Keratinocyte (primary cell): ENCODE measurements around the gene AOX1. TPM values are rescaled to one million over a fixed set of nuclear protein-coding genes. Genes with fewer than 3 reads are reported as not detected.

ENCODE experiments used
- DNase-seq: peaks from one replicate; pipeline ENCODE4 v3.0.0-alpha.2; 2011; ENCODE audit warnings: low read depth, missing footprints, low spot score
- FAIRE-seq: peaks from 2 replicates; lab custom pipeline; 2011; peaks lifted over from hg19 to GRCh38; lab: Jason Lieb, UNC
- H2AFZ ChIP-seq: 2 replicates; pipeline ENCODE4 v1.6.0; 2012; ENCODE audit warnings: low read length, control low read depth, inconsistent platforms; ENCODE audit not compliant: control insufficient read depth
- H3K27ac ChIP-seq: 2 replicates; pipeline ENCODE4 v1.5.1; 2011; ENCODE audit warnings: low read length; ENCODE audit not compliant: control insufficient read depth, insufficient read depth
- H3K27me3 ChIP-seq: 3 replicates; pipeline ENCODE4 v1.6.0; 2011; ENCODE audit warnings: low read length; ENCODE audit not compliant: control insufficient read depth, insufficient read depth; ENCODE audit errors: extremely low read depth
- H3K36me3 ChIP-seq, 2 experiments: 2 replicates in 1 of 2; 3 replicates in 1 of 2; pipeline ENCODE4 v1.5.1; 2011; ENCODE audit warnings: low read length in 2 of 2, mild to moderate bottlenecking in 1 of 2; ENCODE audit not compliant: control insufficient read depth in 2 of 2, insufficient read depth in 2 of 2; ENCODE audit errors: extremely low read depth in 1 of 2
- H3K4me1 ChIP-seq: 3 replicates; pipeline ENCODE4 v1.5.1; 2011; ENCODE audit warnings: low read length; ENCODE audit not compliant: control insufficient read depth, insufficient read depth; ENCODE audit errors: extremely low read depth
- H3K4me2 ChIP-seq: 3 replicates; pipeline ENCODE4 v1.6.0; 2011; ENCODE audit warnings: low read depth, low read length; ENCODE audit not compliant: control insufficient read depth, insufficient read depth; ENCODE audit errors: extremely low read depth
- H3K4me3 ChIP-seq, 3 experiments: fragments of 200-600 bp in 1 of 3; sonication (generic) in 1 of 3; 2 replicates in 2 of 3; 3 replicates in 1 of 3; pipeline ENCODE4 v1.5.1; 2011 to 2016; ENCODE audit warnings: low read length in 3 of 3, mild to moderate bottlenecking in 3 of 3, control low read depth in 2 of 3, inconsistent platforms in 1 of 3, low read depth in 1 of 3, mixed read lengths in 1 of 3, mixed run types in 1 of 3, moderate library complexity in 1 of 3; ENCODE audit not compliant: control insufficient read depth in 2 of 3, insufficient read depth in 2 of 3; ENCODE audit errors: extremely low read depth in 1 of 3
- H3K79me2 ChIP-seq: 2 replicates; pipeline ENCODE4 v1.6.0; 2012; ENCODE audit warnings: low read length; ENCODE audit not compliant: control insufficient read depth, insufficient read depth
- H3K9ac ChIP-seq: 3 replicates; pipeline ENCODE4 v1.6.0; 2011; ENCODE audit warnings: low read length; ENCODE audit not compliant: control insufficient read depth, insufficient read depth; ENCODE audit errors: extremely low read depth
- H3K9me1 ChIP-seq: 3 replicates; pipeline ENCODE4 v1.6.0; 2011; ENCODE audit warnings: low read length; ENCODE audit not compliant: control insufficient read depth, insufficient read depth; ENCODE audit errors: extremely low read depth
- H3K9me3 ChIP-seq: 2 replicates; pipeline ENCODE4 v1.5.1; 2012; ENCODE audit warnings: low read depth, low read length; ENCODE audit not compliant: control insufficient read depth
- H4K20me1 ChIP-seq: 3 replicates; pipeline ENCODE4 v1.6.0; 2011; ENCODE audit warnings: low read length; ENCODE audit not compliant: control insufficient read depth, insufficient read depth; ENCODE audit errors: extremely low read depth
- CTCF ChIP-seq, 3 experiments: IDR thresholded peaks in 1 of 3; conservative IDR thresholded peaks in 1 of 3; optimal IDR thresholded peaks in 1 of 3; 2 replicates in 2 of 3; 3 replicates in 1 of 3; pipeline versions ENCODE3 to v1.5.1; 2011; ENCODE audit warnings: low read length in 3 of 3, mild to moderate bottlenecking in 3 of 3, moderate library complexity in 2 of 3, control low read depth in 1 of 3, inconsistent platforms in 1 of 3; ENCODE audit not compliant: insufficient read depth in 2 of 3; ENCODE audit errors: extremely low read depth in 1 of 3
- EZH2 ChIP-seq: IDR thresholded peaks from one replicate; pipeline ENCODE4 v1.6.1; 2012; ENCODE audit warnings: inconsistent platforms, mild to moderate bottlenecking, low read length, moderate library complexity
- dilution Hi-C: fragments of 300-500 bp; cut with MboI; formaldehyde crosslinking; loops from one replicate; pipeline ENCODE4 v1.7.0; 2020; ENCODE audit warnings: low sequenced_read_pairs; ENCODE audit not compliant: extremely low pct_ligation_motif_present
- polyA plus RNA-seq, 5 experiments: library from polyadenylated mRNA; depleted of rRNA in 3 of 5; stranded (reverse) in 3 of 5; stranded (forward) in 1 of 5; unstranded in 1 of 5; fragments of >200 nt; gene quantifications; 1 replicate in 1 of 5; 2 replicates in 3 of 5; 3 replicates in 1 of 5; pipeline versions ENCODE4 v1.2.1 to v1.2.3, GENCODE V29; 2011 to 2012; ENCODE audit warnings: missing spikeins in 2 of 5, low read depth in 1 of 5, low replicate concordance in 1 of 5

Gene AOX1
- polyA plus RNA-seq, 1 donor (not counting 4 experiments of a cell fraction or from before 2014, with no cell fraction given), result 12.2 TPM

GRCh38 chr2:200613692-200614091, 27.9 kb downstream of the AOX1 start:
- Histone ChIP-seq H3K9me1 (no peaks in the 10 kb centered on the region), H3K27ac (no peak overlapping the region), H3K79me2 (no peaks in the 10 kb centered on the region), H3K27me3 (no peaks in the 10 kb centered on the region), H3K9ac (no peak overlapping the region), H3K36me3 (no peaks in the 10 kb centered on the region), H3K4me2 (no peak overlapping the region), H4K20me1 (no peaks in the 10 kb centered on the region), H3K4me3 (no peak overlapping the region), H3K9me3 (no peaks in the 10 kb centered on the region), H3K4me1 (peaks cover 36% of the 10 kb centered on the region), H2AFZ (no peak overlapping the region)
- no peak for DNase-seq
- FAIRE-seq, result peak; percentile 76
- dilution Hi-C loops, result no loop called here
- TF ChIP-seq EZH2 (no peak), CTCF (optimal IDR thresholded peaks at IDR 0.05 in 1 of 3, IDR thresholded peaks at IDR 0.05 in 1 of 3, conservative IDR thresholded peaks at IDR 0.05 in 1 of 3; ENCODE audit: extremely low read depth in 1 of 3, insufficient read depth in 2 of 3, low read length in 3 of 3) (no peak)

- no peak for TF ChIP-seq CTCF (optimal IDR thresholded peaks at IDR 0.05 in 1 of 3, IDR thresholded peaks at IDR 0.05 in 1 of 3, conservative IDR thresholded peaks at IDR 0.05 in 1 of 3; ENCODE audit: extremely low read depth in 1 of 3, insufficient read depth in 2 of 3, low read length in 3 of 3)
- no peak for TF ChIP-seq EZH2
- no peaks in the 10 kb centered on the region for H4K20me1 ChIP-seq
- no peak overlapping the region for H2AFZ ChIP-seq
- no peaks in the 10 kb centered on the region for H3K9me3 ChIP-seq
- DNase-seq (no peak), FAIRE-seq (no peak)
- H3K4me1 ChIP-seq, result peaks cover 31% of the 10 kb centered on the region
- no peak overlapping the region for H3K4me2 ChIP-seq
- H3K9me1 ChIP-seq, result no peaks in the 10 kb centered on the region
- dilution Hi-C loops, result no loop called here
- H3K9ac ChIP-seq, result no peak overlapping the region
- H3K27me3 ChIP-seq, result no peaks in the 10 kb centered on the region
- H3K4me3 ChIP-seq, result no peak overlapping the region
- H3K36me3 ChIP-seq, result no peaks in the 10 kb centered on the region
- H3K79me2 ChIP-seq, result no peaks in the 10 kb centered on the region
- H3K27ac ChIP-seq, result no peak overlapping the region
These were observed 28.4 kb downstream of the AOX1 start for GRCh38 chr2:200614249-200614648.
